Panc1 (cell line): ENCODE data around the gene CDC6. TPM values are rescaled to one million over a fixed set of nuclear protein-coding genes. Genes with fewer than 3 reads are reported as not detected.

Experiments used
- ATAC-seq: fragments of 200-7000 bp; cut with Tn5 transposase; 2 replicates; pipeline ENCODE4 v1.9.1; 2020; ENCODE audit warnings: mild to moderate bottlenecking, moderate library complexity
- BruUV-seq: library from RNA; stranded (reverse); fragments of 400-500 nt; replicated peaks from 2 replicates; lab custom pipeline; 2021; lab: Mats Ljungman, UMichigan
- CTCF ChIA-PET: fragments of 300-600 bp; sonication (Branson Sonifier 250); formaldehyde crosslinking; loops from one replicate; lab custom pipeline; 2022; ENCODE audit warnings: antibody characterized with exemption; lab: Charles Lee
- POLR2A ChIA-PET: fragments of 300-600 bp; sonication (Branson Sonifier 250); formaldehyde crosslinking; loops from one replicate; lab custom pipeline; 2022; ENCODE audit warnings: antibody characterized with exemption; lab: Charles Lee
- DNase-seq: peaks from one replicate; pipeline ENCODE4 v3.0.0-alpha.2; 2010; ENCODE audit warnings: low read depth, low spot score
- H3K27ac ChIP-seq: 2 replicates; pipeline ENCODE4 v1.5.1; 2011; ENCODE audit warnings: mild to moderate bottlenecking, low read length, inconsistent platforms
- H3K27me3 ChIP-seq: fragments of 200-500 bp; sonication (Bioruptor generic); 2 replicates; pipeline ENCODE4 v1.6.0; 2014; ENCODE audit warnings: low read length, inconsistent platforms; ENCODE audit not compliant: control insufficient read depth, insufficient read depth
- H3K36me3 ChIP-seq: fragments of 200-500 bp; sonication (Bioruptor generic); 2 replicates; pipeline ENCODE4 v1.5.1; 2014; ENCODE audit warnings: inconsistent platforms, mild to moderate bottlenecking, low read length, moderate library complexity; ENCODE audit not compliant: control insufficient read depth, insufficient read depth
- H3K4me1 ChIP-seq: 2 replicates; pipeline ENCODE4 v1.5.1; 2011; ENCODE audit warnings: inconsistent platforms, mild to moderate bottlenecking, low read length, moderate library complexity; ENCODE audit not compliant: control insufficient read depth, insufficient read depth
- H3K4me3 ChIP-seq, 2 experiments: 2 replicates each; pipeline ENCODE4 v1.5.1; 2011 to 2012; ENCODE audit warnings: low read depth in 2 of 2, low read length in 2 of 2, mild to moderate bottlenecking in 2 of 2, inconsistent platforms in 1 of 2, moderate library complexity in 1 of 2
- H3K9me3 ChIP-seq: fragments of 200-500 bp; sonication (Bioruptor generic); 2 replicates; pipeline ENCODE4 v1.5.1; 2014; ENCODE audit warnings: low read depth, mild to moderate bottlenecking, inconsistent platforms, low read length, moderate library complexity; ENCODE audit not compliant: control insufficient read depth, insufficient read depth
- POLR2AphosphoS5 ChIP-seq: IDR thresholded peaks from 2 replicates; pipeline ENCODE4 v1.6.1; 2012; ENCODE audit warnings: mild to moderate bottlenecking, low read depth, low read length, moderate library complexity
- SIN3A ChIP-seq: IDR thresholded peaks from 2 replicates; pipeline ENCODE4 v1.6.1; 2012; ENCODE audit warnings: low read depth, mild to moderate bottlenecking, low read length, moderate library complexity, borderline replicate concordance; ENCODE audit not compliant: insufficient read depth
- TCF7L2 ChIP-seq: IDR thresholded peaks from 2 replicates; pipeline ENCODE4 v1.6.1; 2011; ENCODE audit warnings: mild to moderate bottlenecking, low read depth, low read length, inconsistent platforms
- in situ Hi-C: cut with HindIII; loops from 2 replicates; pipeline ENCODE4 v1.10.0; 2016; ENCODE audit warnings: low sequenced_read_pairs, low pct_unique_long_range_greater_than_20kb
- intact Hi-C: fragments of 100-400 bp; cut with micrococcal nuclease; formaldehyde crosslinking; loops from one replicate; pipeline ENCODE4 v1.10.0; 2022; ENCODE audit not compliant: unreplicated experiment
- total RNA-seq: library from RNA; stranded (reverse); gene quantifications from one replicate; pipeline ENCODE4 v1.2.1, GENCODE V29; 2021; ENCODE audit not compliant: unreplicated experiment
- TF ChIP-seq, protein P1 (sequence below), 2 experiments: IDR thresholded peaks; 2 replicates each; pipeline ENCODE4 v1.6.1; 2011 to 2012; ENCODE audit warnings: low read depth in 2 of 2, control low read depth in 1 of 2, low read length in 1 of 2, mild to moderate bottlenecking in 1 of 2, moderate library complexity in 1 of 2; ENCODE audit not compliant: insufficient read depth in 1 of 2
- TF ChIP-seq, protein P2 (sequence below): fragments of 450-650 bp; IDR thresholded peaks from 2 replicates; pipeline ENCODE4 v1.5.1; 2017; ENCODE audit warnings: mild to moderate bottlenecking

CDC6 gene
- total RNA-seq, 1 experiment from 2014 or later: 66.3 TPM

DNA sequence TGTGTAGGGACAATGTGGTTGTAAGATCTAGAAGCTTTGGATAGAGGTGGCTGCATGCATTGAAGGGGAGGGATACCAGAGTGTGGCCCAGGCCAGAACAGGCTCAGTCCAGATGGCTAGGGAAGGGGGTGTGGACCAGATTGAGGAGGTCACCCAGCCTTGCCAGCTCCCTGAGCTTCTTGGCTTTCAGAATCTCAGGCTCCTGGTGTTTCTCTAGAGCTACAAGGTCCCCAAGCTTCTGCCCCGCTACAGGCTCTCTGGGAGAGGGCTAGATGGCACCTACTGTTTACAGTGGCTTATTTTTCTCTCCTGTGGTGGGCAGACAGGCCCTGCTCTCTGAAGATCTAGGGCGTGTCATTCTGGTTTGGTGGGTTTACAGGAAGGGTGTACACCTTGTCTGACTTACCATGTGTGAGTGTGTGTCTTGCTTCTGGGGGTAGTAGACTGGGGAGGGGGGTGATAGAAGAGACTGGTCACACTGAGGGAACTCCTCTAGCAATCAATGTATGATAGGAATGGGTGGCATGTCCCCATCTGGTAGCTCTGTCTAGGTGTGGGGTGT, 22.4 kb downstream of the CDC6 start:
- H3K36me3 ChIP-seq: no peaks in the 10 kb centered on the region
- no peak for DNase-seq
- in situ Hi-C loops (no loop called here), intact Hi-C loops (loop anchor here (10.0 kb wide), 1 partner anchor 105 kb away; the partner anchor contains the start of gene TOP2A)
- peaks cover 90% of the 10 kb centered on the region for H3K4me1 ChIP-seq
- peak overlapping the region; percentile 70 to 81 for H3K4me3 ChIP-seq
- POLR2A ChIA-PET: no interaction called here
- TF ChIP-seq, protein P1, sequence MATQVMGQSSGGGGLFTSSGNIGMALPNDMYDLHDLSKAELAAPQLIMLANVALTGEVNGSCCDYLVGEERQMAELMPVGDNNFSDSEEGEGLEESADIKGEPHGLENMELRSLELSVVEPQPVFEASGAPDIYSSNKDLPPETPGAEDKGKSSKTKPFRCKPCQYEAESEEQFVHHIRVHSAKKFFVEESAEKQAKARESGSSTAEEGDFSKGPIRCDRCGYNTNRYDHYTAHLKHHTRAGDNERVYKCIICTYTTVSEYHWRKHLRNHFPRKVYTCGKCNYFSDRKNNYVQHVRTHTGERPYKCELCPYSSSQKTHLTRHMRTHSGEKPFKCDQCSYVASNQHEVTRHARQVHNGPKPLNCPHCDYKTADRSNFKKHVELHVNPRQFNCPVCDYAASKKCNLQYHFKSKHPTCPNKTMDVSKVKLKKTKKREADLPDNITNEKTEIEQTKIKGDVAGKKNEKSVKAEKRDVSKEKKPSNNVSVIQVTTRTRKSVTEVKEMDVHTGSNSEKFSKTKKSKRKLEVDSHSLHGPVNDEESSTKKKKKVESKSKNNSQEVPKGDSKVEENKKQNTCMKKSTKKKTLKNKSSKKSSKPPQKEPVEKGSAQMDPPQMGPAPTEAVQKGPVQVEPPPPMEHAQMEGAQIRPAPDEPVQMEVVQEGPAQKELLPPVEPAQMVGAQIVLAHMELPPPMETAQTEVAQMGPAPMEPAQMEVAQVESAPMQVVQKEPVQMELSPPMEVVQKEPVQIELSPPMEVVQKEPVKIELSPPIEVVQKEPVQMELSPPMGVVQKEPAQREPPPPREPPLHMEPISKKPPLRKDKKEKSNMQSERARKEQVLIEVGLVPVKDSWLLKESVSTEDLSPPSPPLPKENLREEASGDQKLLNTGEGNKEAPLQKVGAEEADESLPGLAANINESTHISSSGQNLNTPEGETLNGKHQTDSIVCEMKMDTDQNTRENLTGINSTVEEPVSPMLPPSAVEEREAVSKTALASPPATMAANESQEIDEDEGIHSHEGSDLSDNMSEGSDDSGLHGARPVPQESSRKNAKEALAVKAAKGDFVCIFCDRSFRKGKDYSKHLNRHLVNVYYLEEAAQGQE (IDR thresholded peaks at IDR 0.05; ENCODE audit: insufficient read depth in 1 of 2, low read depth in 2 of 2, low read length in 1 of 2): no peak
- TF ChIP-seq, protein P2, sequence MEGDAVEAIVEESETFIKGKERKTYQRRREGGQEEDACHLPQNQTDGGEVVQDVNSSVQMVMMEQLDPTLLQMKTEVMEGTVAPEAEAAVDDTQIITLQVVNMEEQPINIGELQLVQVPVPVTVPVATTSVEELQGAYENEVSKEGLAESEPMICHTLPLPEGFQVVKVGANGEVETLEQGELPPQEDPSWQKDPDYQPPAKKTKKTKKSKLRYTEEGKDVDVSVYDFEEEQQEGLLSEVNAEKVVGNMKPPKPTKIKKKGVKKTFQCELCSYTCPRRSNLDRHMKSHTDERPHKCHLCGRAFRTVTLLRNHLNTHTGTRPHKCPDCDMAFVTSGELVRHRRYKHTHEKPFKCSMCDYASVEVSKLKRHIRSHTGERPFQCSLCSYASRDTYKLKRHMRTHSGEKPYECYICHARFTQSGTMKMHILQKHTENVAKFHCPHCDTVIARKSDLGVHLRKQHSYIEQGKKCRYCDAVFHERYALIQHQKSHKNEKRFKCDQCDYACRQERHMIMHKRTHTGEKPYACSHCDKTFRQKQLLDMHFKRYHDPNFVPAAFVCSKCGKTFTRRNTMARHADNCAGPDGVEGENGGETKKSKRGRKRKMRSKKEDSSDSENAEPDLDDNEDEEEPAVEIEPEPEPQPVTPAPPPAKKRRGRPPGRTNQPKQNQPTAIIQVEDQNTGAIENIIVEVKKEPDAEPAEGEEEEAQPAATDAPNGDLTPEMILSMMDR: no peak
- no peak for TF ChIP-seq SIN3A
- no peak for TF ChIP-seq TCF7L2
- no peak for TF ChIP-seq POLR2AphosphoS5
- ATAC-seq: no peak
- no peaks in the 10 kb centered on the region for H3K27me3 ChIP-seq
- no peaks in the 10 kb centered on the region for H3K9me3 ChIP-seq
- no TSS peak for BruUV-seq
- CTCF ChIA-PET: interaction anchor here (0.9 to 1.3 kb wide), 2 partner anchors 12 to 45 kb away, joined by 3 read pairs; no protein-coding TSS in a partner anchor
- peak overlapping the region; percentile 95 for H3K27ac ChIP-seq

DNA sequence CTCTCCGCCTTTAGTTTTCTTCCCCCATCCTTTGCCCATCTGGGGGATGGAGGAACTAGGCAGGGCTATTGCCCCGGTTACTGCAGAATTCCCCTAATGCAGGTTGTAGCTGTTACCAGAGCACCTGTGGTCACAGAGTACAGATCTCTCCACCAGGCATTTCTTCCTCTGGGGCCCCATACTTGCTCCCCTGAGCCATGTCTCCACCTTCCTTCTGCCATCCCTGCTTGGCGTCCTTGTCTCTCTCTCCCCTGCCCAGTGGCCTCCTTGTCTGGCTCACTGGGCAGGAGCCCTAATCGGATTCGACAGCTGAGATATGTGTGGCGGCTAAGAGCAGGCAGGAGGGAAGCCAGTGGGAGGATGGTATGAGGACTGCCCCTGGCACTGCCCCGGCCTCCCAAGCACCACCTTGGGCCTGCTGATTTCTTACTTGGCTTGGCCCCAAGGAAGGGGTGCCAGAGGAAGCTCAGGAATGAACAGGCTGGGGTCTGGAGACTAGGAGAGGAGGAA, 23.3 kb downstream of the CDC6 start:
- Histone ChIP-seq H3K27ac (peak overlapping the region; percentile 95), H3K4me3 (peak overlapping the region; percentile 14 to 81), H3K36me3 (no peaks in the 10 kb centered on the region), H3K27me3 (no peaks in the 10 kb centered on the region), H3K9me3 (no peaks in the 10 kb centered on the region), H3K4me1 (peaks cover 93% of the 10 kb centered on the region)
- TF ChIP-seq, protein P1 (IDR thresholded peaks at IDR 0.05; ENCODE audit: insufficient read depth in 1 of 2, low read depth in 2 of 2, low read length in 1 of 2): no peak
- TF ChIP-seq, protein P2: no peak
- TF ChIP-seq SIN3A: no peak
- TF ChIP-seq TCF7L2: no peak
- no peak for TF ChIP-seq POLR2AphosphoS5
- DNase-seq (no peak), ATAC-seq (no peak)
- intact Hi-C loops (no loop called here), in situ Hi-C loops (no loop called here)
- ChIA-PET POLR2A (no interaction called here), CTCF (interaction anchor here (0.6 kb wide), 1 partner anchor 292 kb away, joined by 3 read pairs; no protein-coding TSS in a partner anchor)
- BruUV-seq: no TSS peak
